B cell (primary cell): ENCODE measurements around the gene PHF24. TPM values are rescaled to one million over a fixed set of nuclear protein-coding genes. Genes with fewer than 3 reads are reported as not detected.

ENCODE experiments used
- ATAC-seq: fragments of 200-7000 bp; cut with Tn5 transposase; one replicate; pipeline ENCODE4 v1.10.0; 2021; ENCODE audit warnings: low read depth, mild to moderate bottlenecking, moderate number of reproducible peaks, moderate library complexity
- CTCF ChIA-PET: fragments of 350-600 bp; sonication (Branson Sonifier 250); formaldehyde crosslinking; loops from one replicate; lab custom pipeline; 2021; ENCODE audit warnings: antibody characterized with exemption, inconsistent platforms; lab: Charles Lee
- POLR2A ChIA-PET: fragments of 350-600 bp; sonication (Branson Sonifier 250); formaldehyde crosslinking; loops from one replicate; lab custom pipeline; 2021; ENCODE audit warnings: antibody characterized with exemption; lab: Charles Lee
- DNase-seq: peaks from one replicate; pipeline ENCODE4 v3.0.0; 2013
- H2AFZ ChIP-seq: 2 replicates; pipeline ENCODE4 v1.6.1; 2012; ENCODE audit warnings: mild to moderate bottlenecking, low read depth, low read length; ENCODE audit not compliant: insufficient read depth, poor library complexity, severe bottlenecking
- H3K27ac ChIP-seq, 2 donors: 1 replicate in 1 of 2; 2 replicates in 1 of 2; pipeline ENCODE4 v1.5.1; 2012 to 2013; ENCODE audit warnings: low read length in 2 of 2, mild to moderate bottlenecking in 2 of 2, moderate library complexity in 1 of 2
- H3K27me3 ChIP-seq, 4 experiments: fragments of 200-600 bp in 1 of 4; sonication (generic) in 1 of 4; replicated peaks in 1 of 4; 1 replicate in 2 of 4; 2 replicates in 2 of 4; pipeline versions ENCODE4 v1.6.1 to v1.7.0; 2013 to 2016; ENCODE audit warnings: low read length in 3 of 4, mild to moderate bottlenecking in 2 of 4, mixed read lengths in 1 of 4, moderate library complexity in 1 of 4; ENCODE audit not compliant: insufficient read depth in 4 of 4, control insufficient read depth in 3 of 4; ENCODE audit errors: control extremely low read depth in 1 of 4
- H3K36me3 ChIP-seq, 2 experiments: replicated peaks in 1 of 2; 1 replicate in 1 of 2; 2 replicates in 1 of 2; pipeline versions ENCODE4 v1.6.1 to v1.7.1; 2013; ENCODE audit warnings: low read length in 1 of 2; ENCODE audit not compliant: insufficient read depth in 2 of 2, control insufficient read depth in 1 of 2; ENCODE audit errors: control extremely low read depth in 1 of 2, extremely low read depth in 1 of 2
- H3K4me1 ChIP-seq, 2 donors: fragments of 200-600 bp in 1 of 2; sonication (generic) in 1 of 2; 1 replicate in 1 of 2; 2 replicates in 1 of 2; pipeline versions ENCODE4 v1.5.1 to v1.6.1; 2013 to 2017; ENCODE audit warnings: low read length in 2 of 2; ENCODE audit not compliant: control insufficient read depth in 2 of 2, insufficient read depth in 2 of 2
- H3K4me2 ChIP-seq: replicated peaks from 2 replicates; pipeline ENCODE3; 2012; ENCODE audit warnings: mild to moderate bottlenecking, low read depth, low read length; ENCODE audit not compliant: poor library complexity, severe bottlenecking
- H3K4me3 ChIP-seq, 5 experiments: fragments of 200-600 bp in 1 of 5; sonication (generic) in 1 of 5; 1 replicate in 3 of 5; 2 replicates in 2 of 5; pipeline versions ENCODE4 v1.5.1 to v1.7.0; 2011 to 2016; ENCODE audit warnings: low read length in 4 of 5, mild to moderate bottlenecking in 4 of 5, low read depth in 2 of 5, control low read depth in 1 of 5, moderate library complexity in 1 of 5; ENCODE audit not compliant: insufficient read depth in 1 of 5; ENCODE audit errors: control extremely low read depth in 1 of 5, extremely low read depth in 1 of 5
- H3K79me2 ChIP-seq: fragments of 200-600 bp; sonication (generic); one replicate; pipeline ENCODE4 v1.6.0; 2016; ENCODE audit warnings: low read length; ENCODE audit not compliant: control insufficient read depth, insufficient read depth
- H3K9ac ChIP-seq: fragments of 200-600 bp; sonication (generic); 2 replicates; pipeline ENCODE4 v1.6.1; 2017; ENCODE audit warnings: mild to moderate bottlenecking, low read length, moderate library complexity
- H3K9me3 ChIP-seq, 3 donors: one replicate each; pipeline versions ENCODE4 v1.6.1 to v1.7.1; 2013; ENCODE audit warnings: low read length in 2 of 3; ENCODE audit not compliant: control insufficient read depth in 2 of 3, insufficient read depth in 1 of 3; ENCODE audit errors: control extremely low read depth in 1 of 3
- H4K20me1 ChIP-seq: 2 replicates; pipeline ENCODE4 v1.6.0; 2012; ENCODE audit warnings: mild to moderate bottlenecking, low read length; ENCODE audit not compliant: insufficient read depth, control insufficient read depth, poor library complexity, severe bottlenecking
- H3K27ac Mint-ChIP-seq: one replicate; pipeline ENCODE4 v1.8.0; 2021; ENCODE audit warnings: mixed read lengths
- H3K27me3 Mint-ChIP-seq: one replicate; pipeline ENCODE4 v1.8.0; 2021; ENCODE audit warnings: mixed read lengths
- H3K4me1 Mint-ChIP-seq: one replicate; pipeline ENCODE4 v1.8.0; 2021; ENCODE audit warnings: mixed read lengths
- H3K4me3 Mint-ChIP-seq: one replicate; pipeline ENCODE4 v1.8.0; 2021; ENCODE audit warnings: mixed read lengths
- H3K9me3 Mint-ChIP-seq: one replicate; pipeline ENCODE4 v1.8.0; 2022; ENCODE audit warnings: mixed read lengths; ENCODE audit not compliant: insufficient read depth
- CTCF ChIP-seq: fragments of 200-600 bp; IDR thresholded peaks from one replicate; pipeline ENCODE4 v1.8.0; 2022; ENCODE audit warnings: antibody characterized with exemption, mild to moderate bottlenecking
- EZH2 ChIP-seq: IDR thresholded peaks from 2 replicates; pipeline ENCODE4 v1.6.1; 2012; ENCODE audit warnings: borderline replicate concordance, low read depth, mild to moderate bottlenecking, moderate library complexity, low read length; ENCODE audit not compliant: insufficient read depth, poor library complexity, severe bottlenecking
- WGBS: methylation state at CpG from one replicate; pipeline ENCODE4 v1.1.5; 2013; ENCODE audit warnings: missing lambda C conversion rate; ENCODE audit not compliant: insufficient coverage; 5-methylcytosine and 5-hydroxymethylcytosine counted together
- intact Hi-C: fragments of 100-400 bp; cut with micrococcal nuclease; formaldehyde crosslinking; loops from one replicate; pipeline ENCODE4 v1.10.0; 2022
- polyA plus RNA-seq: library from polyadenylated mRNA; depleted of rRNA; stranded (reverse); fragments of >200 nt; gene quantifications from 2 replicates; pipeline ENCODE4 v1.2.3, GENCODE V29; 2012
- total RNA-seq, 2 donors: library from RNA; stranded (reverse); fragments of 120-200 nt in 1 of 2; gene quantifications; 1 replicate in 1 of 2; 2 replicates in 1 of 2; pipeline versions ENCODE4 v1.2.3 to v1.2.4, GENCODE V29; 2013 to 2022

Gene PHF24
- total and polyA plus RNA-seq, 2 donors (not counting 1 experiment from before 2014, with no cell fraction given): not detected

GRCh38 chr9:34992376-34992951, 34.4 kb downstream of the PHF24 start:
- POLR2A ChIA-PET: no interaction called here
- Histone ChIP-seq H2AFZ (no peak overlapping the region), H3K4me3 (no peak overlapping the region), H3K9ac (no peak overlapping the region), H3K27me3 (no peaks in the 10 kb centered on the region), H3K9me3 (no peaks in the 10 kb centered on the region), H4K20me1 (no peaks in the 10 kb centered on the region), H3K4me2 (no peak overlapping the region), H3K36me3 (no peaks in the 10 kb centered on the region), H3K27ac (no peak overlapping the region), H3K79me2 (no peaks in the 10 kb centered on the region), H3K4me1 (peaks cover 15 to 23% of the 10 kb centered on the region in 2 donors)
- TF ChIP-seq CTCF (no peak), EZH2 (no peak)
- intact Hi-C loops: no loop called here
- DNase-seq (no peak), ATAC-seq (no peak)
- 93% methylated on average over 13 of the region's 16 CpGs for WGBS
- no peak overlapping the region for H3K4me3 Mint-ChIP-seq
- CTCF ChIA-PET: interaction anchor here (1.6 kb wide), 1 partner anchor 93 kb away, joined by 4 read pairs; no protein-coding TSS in a partner anchor
- H3K9me3 Mint-ChIP-seq: no peaks in the 10 kb centered on the region
- H3K27me3 Mint-ChIP-seq: no peaks in the 10 kb centered on the region
- no peak overlapping the region for H3K27ac Mint-ChIP-seq
- H3K4me1 Mint-ChIP-seq: peaks cover 18% of the 10 kb centered on the region

GRCh38 chr9:34993502-34994259, 35.6 kb downstream of the PHF24 start:
- Mint-ChIP-seq H3K27ac (no peak overlapping the region), H3K4me1 (peaks cover 15% of the 10 kb centered on the region), H3K9me3 (no peaks in the 10 kb centered on the region), H3K4me3 (no peak overlapping the region), H3K27me3 (no peaks in the 10 kb centered on the region)
- ChIA-PET CTCF (interaction anchor here (1.3 to 1.8 kb wide), 3 partner anchors 9 to 94 kb away, joined by 4 to 8 read pairs (median 4); no protein-coding TSS in a partner anchor), POLR2A (interaction anchor here (0.6 kb wide), 1 partner anchor 693 kb away, joined by 4 read pairs; no protein-coding TSS in a partner anchor)
- H3K79me2 ChIP-seq: no peaks in the 10 kb centered on the region
- 37% methylated on average over 4 of the region's 10 CpGs for WGBS
- H3K4me3 ChIP-seq: no peak overlapping the region
- TF ChIP-seq EZH2 (no peak), CTCF (no peak)
- DNase-seq: no peak
- no peak overlapping the region for H3K27ac ChIP-seq
- H3K9me3 ChIP-seq: no peaks in the 10 kb centered on the region
- ATAC-seq: no peak
- H3K9ac ChIP-seq: no peak overlapping the region
- H3K36me3 ChIP-seq: no peaks in the 10 kb centered on the region
- no peak overlapping the region for H2AFZ ChIP-seq
- H3K4me1 ChIP-seq: peaks cover 8 to 12% of the 10 kb centered on the region in 2 donors
- no peak overlapping the region for H3K4me2 ChIP-seq
- intact Hi-C loops: no loop called here
- H4K20me1 ChIP-seq: no peaks in the 10 kb centered on the region
- no peaks in the 10 kb centered on the region for H3K27me3 ChIP-seq
